SK-N-SH treated with all-trans-retinoic acid at 6 μM for 48 hours (cell line): ENCODE data around the gene FMOD.
A peak's percentile ranks its signal among the peaks of the same experiment; 100 is the strongest.

ENCODE experiments used
- ATAC-seq: fragments of 200-7000 bp; cut with Tn5 transposase; 3 replicates; pipeline ENCODE4 v1.9.1; 2020; ENCODE audit warnings: mild to moderate bottlenecking, moderate library complexity
- ARNTL ChIP-seq: fragments of 450-650 bp; formaldehyde crosslinking; IDR thresholded peaks from 2 replicates; pipeline ENCODE4 v1.5.0; 2020; ENCODE audit warnings: low read depth, mild to moderate bottlenecking, moderate library complexity, borderline replicate concordance
- BACH2 ChIP-seq: fragments of 250-450 bp; sonication (Bioruptor Pico); IDR thresholded peaks from 2 replicates; pipeline ENCODE4 v1.9.0; 2021; ENCODE audit warnings: mild to moderate bottlenecking, borderline replicate concordance
- ESRRG ChIP-seq: fragments of 250-450 bp; sonication (Bioruptor Pico); IDR thresholded peaks from 2 replicates; pipeline ENCODE4 v1.6.1; 2021; ENCODE audit warnings: mild to moderate bottlenecking
- GLIS3 ChIP-seq: fragments of 250-450 bp; sonication (Bioruptor Pico); IDR thresholded peaks from 2 replicates; pipeline ENCODE4 v1.5.0; 2020; ENCODE audit warnings: mild to moderate bottlenecking, moderate library complexity
- ISL1 ChIP-seq: fragments of 250-450 bp; sonication (Bioruptor Pico); IDR thresholded peaks from 2 replicates; pipeline ENCODE4 v2.1.2; 2022; ENCODE audit warnings: mild to moderate bottlenecking, moderate library complexity
- OSR1 ChIP-seq: fragments of 250-450 bp; sonication (Bioruptor Pico); IDR thresholded peaks from 2 replicates; pipeline ENCODE4 v1.8.0; 2022; ENCODE audit warnings: moderate library complexity, mild to moderate bottlenecking, inconsistent platforms
- PPARA ChIP-seq: fragments of 250-450 bp; sonication (Bioruptor Pico); IDR thresholded peaks from 2 replicates; pipeline ENCODE4 v1.5.0; 2020; ENCODE audit warnings: mild to moderate bottlenecking, borderline replicate concordance
- RARB ChIP-seq: fragments of 250-450 bp; sonication (Bioruptor Pico); IDR thresholded peaks from 2 replicates; pipeline ENCODE4 v1.8.0; 2021; ENCODE audit warnings: mild to moderate bottlenecking, moderate library complexity
- SNAI2 ChIP-seq: fragments of 250-450 bp; sonication (Bioruptor Pico); IDR thresholded peaks from 2 replicates; pipeline ENCODE4 v1.5.0; 2020; ENCODE audit warnings: mild to moderate bottlenecking, moderate library complexity
- TCF4 ChIP-seq: fragments of 250-450 bp; sonication (Bioruptor Pico); IDR thresholded peaks from 2 replicates; pipeline ENCODE4 v1.8.0; 2021; ENCODE audit warnings: mild to moderate bottlenecking, moderate library complexity, borderline replicate concordance
- TOX ChIP-seq: fragments of 250-450 bp; sonication (Bioruptor Pico); IDR thresholded peaks from 2 replicates; pipeline ENCODE4 v1.8.0; 2021; ENCODE audit warnings: mild to moderate bottlenecking, moderate library complexity, borderline replicate concordance
- ZC3H10 ChIP-seq: fragments of 250-450 bp; sonication (Bioruptor Pico); IDR thresholded peaks from 2 replicates; pipeline ENCODE4 v1.5.1; 2021; ENCODE audit warnings: mild to moderate bottlenecking, moderate library complexity
- ZFP3 ChIP-seq: fragments of 250-450 bp; sonication (Bioruptor Pico); IDR thresholded peaks from 2 replicates; pipeline ENCODE4 v1.5.0; 2020; ENCODE audit warnings: mild to moderate bottlenecking, moderate library complexity
- ZNF70 ChIP-seq: fragments of 450-650 bp; formaldehyde crosslinking; IDR thresholded peaks from 2 replicates; pipeline ENCODE4 v1.5.0; 2020; ENCODE audit warnings: mild to moderate bottlenecking, moderate library complexity
- ZNF8 ChIP-seq: fragments of 450-650 bp; formaldehyde crosslinking; IDR thresholded peaks from 2 replicates; pipeline ENCODE4 v1.5.0; 2020; ENCODE audit warnings: mild to moderate bottlenecking, moderate library complexity
- TF ChIP-seq, protein P1 (sequence below): fragments of 250-450 bp; sonication (Bioruptor Pico); IDR thresholded peaks from 2 replicates; pipeline ENCODE4 v1.8.0; 2020; ENCODE audit warnings: mild to moderate bottlenecking, moderate library complexity, borderline replicate concordance
- TF ChIP-seq, protein P2 (sequence below): fragments of 250-450 bp; sonication (Bioruptor Pico); IDR thresholded peaks from 2 replicates; pipeline ENCODE4 v1.5.1; 2021; ENCODE audit warnings: mild to moderate bottlenecking, moderate library complexity
- TF ChIP-seq, protein P3 (sequence below): fragments of 250-450 bp; sonication (Bioruptor Pico); IDR thresholded peaks from 2 replicates; pipeline ENCODE4 v1.5.1; 2020; ENCODE audit warnings: low read depth, mild to moderate bottlenecking, moderate library complexity
- TF ChIP-seq, protein P4 (sequence below): fragments of 250-450 bp; sonication (Bioruptor Pico); IDR thresholded peaks from 2 replicates; pipeline ENCODE4 v1.8.0; 2021; ENCODE audit warnings: low read depth, mild to moderate bottlenecking, moderate library complexity, borderline replicate concordance

Gene FMOD

DNA sequence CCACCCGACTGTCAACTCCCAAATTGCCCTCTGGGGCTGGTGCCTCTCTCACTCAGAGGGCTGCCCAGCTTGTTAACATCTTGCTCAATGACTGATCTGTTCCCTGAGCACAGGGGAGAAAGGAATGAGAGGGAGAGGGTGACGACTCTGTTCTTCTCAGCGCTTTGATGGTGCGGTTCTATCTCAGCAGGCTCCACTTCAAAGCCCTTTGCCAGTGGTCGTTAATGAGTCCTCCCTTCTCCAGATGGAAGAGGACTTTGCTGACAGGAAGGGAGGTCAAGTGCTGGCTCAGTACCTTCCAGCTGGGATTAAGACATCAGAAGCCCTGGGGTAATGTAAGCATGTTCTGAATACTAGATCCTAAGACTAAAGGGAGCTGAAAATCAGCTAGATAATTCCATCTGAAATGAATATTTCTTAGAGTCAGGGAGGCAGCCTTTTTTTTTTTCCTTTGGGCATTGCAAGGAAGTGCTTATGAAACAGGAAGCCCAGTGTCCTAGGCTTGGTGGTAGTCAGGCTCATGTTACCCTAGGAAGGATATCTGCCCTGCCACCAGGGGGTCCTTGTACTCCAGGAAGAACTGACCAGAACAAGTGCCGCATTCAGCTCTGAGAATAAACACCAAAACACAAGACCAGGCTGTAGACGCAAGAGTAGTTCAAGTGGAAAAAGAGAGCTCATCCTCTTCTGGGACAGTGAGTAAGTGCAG lies 4.7 kb downstream of the FMOD start (continued):
- TF ChIP-seq, protein P1, sequence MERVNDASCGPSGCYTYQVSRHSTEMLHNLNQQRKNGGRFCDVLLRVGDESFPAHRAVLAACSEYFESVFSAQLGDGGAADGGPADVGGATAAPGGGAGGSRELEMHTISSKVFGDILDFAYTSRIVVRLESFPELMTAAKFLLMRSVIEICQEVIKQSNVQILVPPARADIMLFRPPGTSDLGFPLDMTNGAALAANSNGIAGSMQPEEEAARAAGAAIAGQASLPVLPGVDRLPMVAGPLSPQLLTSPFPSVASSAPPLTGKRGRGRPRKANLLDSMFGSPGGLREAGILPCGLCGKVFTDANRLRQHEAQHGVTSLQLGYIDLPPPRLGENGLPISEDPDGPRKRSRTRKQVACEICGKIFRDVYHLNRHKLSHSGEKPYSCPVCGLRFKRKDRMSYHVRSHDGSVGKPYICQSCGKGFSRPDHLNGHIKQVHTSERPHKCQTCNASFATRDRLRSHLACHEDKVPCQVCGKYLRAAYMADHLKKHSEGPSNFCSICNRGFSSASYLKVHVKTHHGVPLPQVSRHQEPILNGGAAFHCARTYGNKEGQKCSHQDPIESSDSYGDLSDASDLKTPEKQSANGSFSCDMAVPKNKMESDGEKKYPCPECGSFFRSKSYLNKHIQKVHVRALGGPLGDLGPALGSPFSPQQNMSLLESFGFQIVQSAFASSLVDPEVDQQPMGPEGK (CRISPR knock-in tag), result no peak
- no peak for TF ChIP-seq ISL1
- TF ChIP-seq ARNTL (CRISPR knock-in tag), result no peak
- no peak for TF ChIP-seq ZNF70 (CRISPR knock-in tag)
- no peak for TF ChIP-seq OSR1 (CRISPR knock-in tag)
- no peak for TF ChIP-seq SNAI2 (CRISPR knock-in tag)
- no peak for TF ChIP-seq GLIS3

DNA sequence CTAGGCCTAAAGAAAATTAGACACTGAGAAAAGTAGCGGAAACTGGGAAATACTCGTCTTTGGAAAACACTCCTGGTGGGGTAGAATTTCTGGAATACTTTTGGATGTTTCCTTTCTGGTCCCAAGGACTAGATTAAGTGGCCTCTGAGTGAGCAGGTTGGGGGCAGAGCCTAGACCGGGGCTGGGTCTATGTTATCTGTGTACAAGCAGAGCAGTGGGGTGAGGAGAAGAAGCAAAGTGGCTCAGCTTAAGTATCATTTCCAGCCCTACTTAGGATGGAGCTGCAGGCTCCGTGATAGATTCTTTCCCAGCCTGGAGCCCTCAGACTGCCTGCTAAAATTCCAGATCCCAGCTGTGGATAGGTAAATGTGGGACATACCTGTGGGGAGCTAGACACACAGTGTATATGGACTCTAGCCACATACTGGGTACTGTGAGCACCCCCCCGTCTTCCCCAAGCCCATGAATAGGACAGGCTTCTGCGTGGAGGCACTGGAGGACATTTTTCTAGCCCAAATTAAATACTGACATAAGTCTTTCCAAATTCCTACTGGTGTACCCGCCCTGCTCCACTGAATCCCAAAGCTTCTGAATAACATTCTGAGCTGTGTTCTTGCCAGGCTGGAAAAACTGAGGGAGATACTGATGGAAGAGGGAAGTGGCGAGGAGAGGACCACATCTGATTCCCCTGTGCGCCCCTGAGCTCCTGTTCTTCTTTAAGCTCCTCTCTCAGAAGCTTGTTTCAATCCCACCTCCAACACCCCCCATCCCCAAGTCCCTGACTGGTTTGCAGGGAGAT lies 6.8 kb downstream of the FMOD start:
- TF ChIP-seq ZFP3 (CRISPR knock-in tag) (no peak), ZC3H10 (CRISPR knock-in tag) (no peak), TCF4 (CRISPR knock-in tag) (no peak), PPARA (no peak), ZNF8 (CRISPR knock-in tag) (no peak)
- TF ChIP-seq, all 23 proteins: peak for 0
- no peak for ATAC-seq

DNA sequence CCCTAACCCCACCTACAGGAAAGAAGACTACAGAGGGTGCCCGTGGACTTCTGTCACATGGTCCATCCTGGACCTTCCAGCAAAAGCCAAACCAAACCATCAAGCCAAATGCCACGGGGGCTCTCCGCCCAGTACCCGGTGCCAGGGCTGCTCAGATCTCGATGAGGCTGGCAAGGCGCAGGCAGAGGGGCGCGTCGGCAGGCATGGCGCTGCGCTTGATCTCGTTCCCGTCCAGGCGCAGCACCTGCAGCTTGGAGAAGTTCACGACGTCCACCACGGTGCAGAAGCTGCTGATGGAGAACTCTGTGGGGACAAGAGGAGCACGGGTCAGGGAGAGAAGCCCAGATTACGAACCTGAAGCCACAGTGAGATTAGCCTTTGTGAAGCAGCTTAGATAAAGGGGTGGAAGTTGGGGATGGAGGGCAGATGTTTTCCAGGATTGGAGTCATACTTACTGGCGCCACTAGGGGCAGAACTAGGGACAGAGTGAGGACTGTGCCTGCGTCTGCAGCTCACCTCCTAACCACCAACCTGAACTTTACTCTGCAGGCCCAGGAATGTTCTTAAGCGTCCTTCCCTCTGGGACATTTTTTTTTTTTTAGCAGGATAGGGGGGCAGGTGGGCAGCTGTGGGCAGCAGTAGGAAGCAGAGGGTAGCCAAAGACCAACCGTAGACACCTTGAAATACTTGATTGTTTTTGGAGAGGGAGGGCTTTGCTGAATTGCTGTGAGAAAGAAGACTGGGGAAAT lies 8.6 kb downstream of the FMOD start:
- TF ChIP-seq ISL1, result no peak
- TF ChIP-seq, protein P2, sequence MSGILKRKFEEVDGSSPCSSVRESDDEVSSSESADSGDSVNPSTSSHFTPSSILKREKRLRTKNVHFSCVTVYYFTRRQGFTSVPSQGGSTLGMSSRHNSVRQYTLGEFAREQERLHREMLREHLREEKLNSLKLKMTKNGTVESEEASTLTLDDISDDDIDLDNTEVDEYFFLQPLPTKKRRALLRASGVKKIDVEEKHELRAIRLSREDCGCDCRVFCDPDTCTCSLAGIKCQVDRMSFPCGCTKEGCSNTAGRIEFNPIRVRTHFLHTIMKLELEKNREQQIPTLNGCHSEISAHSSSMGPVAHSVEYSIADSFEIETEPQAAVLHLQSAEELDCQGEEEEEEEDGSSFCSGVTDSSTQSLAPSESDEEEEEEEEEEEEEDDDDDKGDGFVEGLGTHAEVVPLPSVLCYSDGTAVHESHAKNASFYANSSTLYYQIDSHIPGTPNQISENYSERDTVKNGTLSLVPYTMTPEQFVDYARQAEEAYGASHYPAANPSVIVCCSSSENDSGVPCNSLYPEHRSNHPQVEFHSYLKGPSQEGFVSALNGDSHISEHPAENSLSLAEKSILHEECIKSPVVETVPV (CRISPR knock-in tag), result no peak
- no peak for TF ChIP-seq RARB
- TF ChIP-seq, protein P3, sequence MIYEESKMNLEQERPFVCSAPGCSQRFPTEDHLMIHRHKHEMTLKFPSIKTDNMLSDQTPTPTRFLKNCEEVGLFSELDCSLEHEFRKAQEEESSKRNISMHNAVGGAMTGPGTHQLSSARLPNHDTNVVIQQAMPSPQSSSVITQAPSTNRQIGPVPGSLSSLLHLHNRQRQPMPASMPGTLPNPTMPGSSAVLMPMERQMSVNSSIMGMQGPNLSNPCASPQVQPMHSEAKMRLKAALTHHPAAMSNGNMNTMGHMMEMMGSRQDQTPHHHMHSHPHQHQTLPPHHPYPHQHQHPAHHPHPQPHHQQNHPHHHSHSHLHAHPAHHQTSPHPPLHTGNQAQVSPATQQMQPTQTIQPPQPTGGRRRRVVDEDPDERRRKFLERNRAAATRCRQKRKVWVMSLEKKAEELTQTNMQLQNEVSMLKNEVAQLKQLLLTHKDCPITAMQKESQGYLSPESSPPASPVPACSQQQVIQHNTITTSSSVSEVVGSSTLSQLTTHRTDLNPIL (CRISPR knock-in tag), result no peak
- no peak for TF ChIP-seq SNAI2 (CRISPR knock-in tag)
- TF ChIP-seq PPARA, result no peak
- TF ChIP-seq BACH2, result no peak
- TF ChIP-seq, all 23 proteins: peak for 0
- peak; percentile 84 for ATAC-seq

DNA sequence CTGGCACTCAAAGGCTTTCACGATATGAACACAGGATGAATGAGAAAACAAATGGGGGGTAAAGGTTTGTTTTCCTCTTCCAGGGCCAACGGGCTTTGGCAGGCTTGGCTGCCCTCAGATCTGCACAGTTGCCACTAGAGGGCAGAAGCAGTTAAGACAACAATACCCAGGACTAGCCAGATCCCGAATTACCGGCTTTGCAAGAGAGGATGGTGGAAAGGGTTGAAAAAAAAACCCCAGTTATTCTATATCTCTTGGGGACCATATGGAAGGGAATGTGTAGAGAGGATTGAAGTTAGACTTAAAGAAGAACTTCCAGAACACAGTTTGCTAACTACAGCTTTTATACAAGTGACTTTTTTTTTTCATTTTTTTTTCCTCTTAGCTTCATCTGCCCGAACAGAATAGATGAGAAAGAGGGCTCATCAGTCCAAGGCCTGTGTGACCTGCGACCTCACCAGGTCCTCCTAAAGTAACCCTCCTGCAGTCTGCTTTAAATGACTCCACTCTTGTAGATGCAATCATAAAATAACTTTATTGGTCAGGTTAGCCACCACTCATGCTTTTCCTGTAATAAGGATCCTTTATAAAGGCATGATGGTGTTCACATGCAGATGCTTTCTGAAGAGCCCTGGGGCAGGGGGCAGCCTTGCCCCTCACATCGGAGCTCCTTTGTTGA lies 10.7 kb downstream of the FMOD start:
- TF ChIP-seq PPARA (no peak), SNAI2 (CRISPR knock-in tag) (no peak), OSR1 (CRISPR knock-in tag) (no peak), BACH2 (no peak), ZNF70 (CRISPR knock-in tag) (no peak), TCF4 (CRISPR knock-in tag) (no peak), ESRRG (CRISPR knock-in tag) (no peak), ISL1 (no peak), TOX (CRISPR knock-in tag) (no peak), GLIS3 (no peak)
- TF ChIP-seq, protein P3 (CRISPR knock-in tag), result no peak
- TF ChIP-seq, protein P4, sequence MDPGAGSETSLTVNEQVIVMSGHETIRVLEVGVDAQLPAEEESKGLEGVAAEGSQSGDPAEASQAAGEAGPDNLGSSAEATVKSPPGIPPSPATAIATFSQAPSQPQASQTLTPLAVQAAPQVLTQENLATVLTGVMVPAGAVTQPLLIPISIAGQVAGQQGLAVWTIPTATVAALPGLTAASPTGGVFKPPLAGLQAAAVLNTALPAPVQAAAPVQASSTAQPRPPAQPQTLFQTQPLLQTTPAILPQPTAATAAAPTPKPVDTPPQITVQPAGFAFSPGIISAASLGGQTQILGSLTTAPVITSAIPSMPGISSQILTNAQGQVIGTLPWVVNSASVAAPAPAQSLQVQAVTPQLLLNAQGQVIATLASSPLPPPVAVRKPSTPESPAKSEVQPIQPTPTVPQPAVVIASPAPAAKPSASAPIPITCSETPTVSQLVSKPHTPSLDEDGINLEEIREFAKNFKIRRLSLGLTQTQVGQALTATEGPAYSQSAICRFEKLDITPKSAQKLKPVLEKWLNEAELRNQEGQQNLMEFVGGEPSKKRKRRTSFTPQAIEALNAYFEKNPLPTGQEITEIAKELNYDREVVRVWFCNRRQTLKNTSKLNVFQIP (CRISPR knock-in tag), result no peak
- peak; percentile 94 for ATAC-seq
